Loucy (cell line): ENCODE data around the gene CLEC2A.

Source experiments
- EZH2phosphoT487 ChIP-seq: fragments of 200-600 bp; IDR thresholded peaks from 2 replicates; pipeline ENCODE4 v1.6.1; 2018; ENCODE audit warnings: antibody characterized with exemption, mild to moderate bottlenecking, moderate library complexity, borderline replicate concordance
- TF ChIP-seq, protein P1 (sequence below): fragments of 200-600 bp; sonication (generic); conservative IDR thresholded peaks from 2 replicates; pipeline ENCODE4 v1.5.1; 2014; ENCODE audit warnings: mild to moderate bottlenecking, antibody characterized with exemption, low read length

DNA sequence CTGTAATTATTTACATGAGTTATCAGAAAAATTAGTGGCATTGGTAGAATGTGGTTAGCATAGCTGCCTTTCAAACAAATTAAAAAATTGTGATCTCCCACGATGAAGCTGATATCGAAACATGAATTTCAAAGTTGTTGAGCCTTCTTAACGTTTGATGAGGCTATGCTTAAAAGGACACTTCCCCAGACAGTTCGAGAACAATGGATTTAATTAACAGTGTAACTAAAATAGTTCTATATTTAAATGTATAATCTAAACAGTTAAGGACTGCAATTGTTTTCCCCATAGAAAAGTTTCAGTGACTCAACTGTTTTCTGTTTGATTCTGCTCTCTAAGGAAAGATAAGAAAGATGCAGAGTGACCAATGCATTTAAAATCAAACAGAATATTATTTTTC is 64.6 kb downstream of the CLEC2A start:
- TF ChIP-seq, protein P1, sequence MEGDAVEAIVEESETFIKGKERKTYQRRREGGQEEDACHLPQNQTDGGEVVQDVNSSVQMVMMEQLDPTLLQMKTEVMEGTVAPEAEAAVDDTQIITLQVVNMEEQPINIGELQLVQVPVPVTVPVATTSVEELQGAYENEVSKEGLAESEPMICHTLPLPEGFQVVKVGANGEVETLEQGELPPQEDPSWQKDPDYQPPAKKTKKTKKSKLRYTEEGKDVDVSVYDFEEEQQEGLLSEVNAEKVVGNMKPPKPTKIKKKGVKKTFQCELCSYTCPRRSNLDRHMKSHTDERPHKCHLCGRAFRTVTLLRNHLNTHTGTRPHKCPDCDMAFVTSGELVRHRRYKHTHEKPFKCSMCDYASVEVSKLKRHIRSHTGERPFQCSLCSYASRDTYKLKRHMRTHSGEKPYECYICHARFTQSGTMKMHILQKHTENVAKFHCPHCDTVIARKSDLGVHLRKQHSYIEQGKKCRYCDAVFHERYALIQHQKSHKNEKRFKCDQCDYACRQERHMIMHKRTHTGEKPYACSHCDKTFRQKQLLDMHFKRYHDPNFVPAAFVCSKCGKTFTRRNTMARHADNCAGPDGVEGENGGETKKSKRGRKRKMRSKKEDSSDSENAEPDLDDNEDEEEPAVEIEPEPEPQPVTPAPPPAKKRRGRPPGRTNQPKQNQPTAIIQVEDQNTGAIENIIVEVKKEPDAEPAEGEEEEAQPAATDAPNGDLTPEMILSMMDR: no peak
- no peak for TF ChIP-seq EZH2phosphoT487
